ENCODE results near the gene FXYD7.

DNA sequence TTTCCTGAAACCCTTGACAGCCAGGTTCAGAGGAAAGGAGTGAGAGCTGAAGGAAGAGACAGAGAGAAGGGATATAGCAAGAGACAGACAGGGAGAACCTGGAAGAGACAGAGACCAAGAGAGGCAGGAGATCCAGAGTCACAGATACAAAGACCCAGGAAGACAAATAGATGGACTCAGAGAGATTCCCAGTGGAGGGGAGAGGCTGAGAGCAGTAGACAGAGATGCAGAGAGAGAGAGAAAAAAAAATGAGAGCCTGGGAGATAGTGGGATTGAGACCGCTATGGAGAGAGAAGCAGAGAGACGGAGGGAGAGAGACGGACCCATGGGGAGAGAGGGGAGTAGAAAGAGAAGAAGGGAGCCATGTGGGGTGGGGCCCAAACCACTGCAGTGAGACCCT is 763 bp downstream of the FXYD7 start:
- TF ChIP-seq, protein P1, sequence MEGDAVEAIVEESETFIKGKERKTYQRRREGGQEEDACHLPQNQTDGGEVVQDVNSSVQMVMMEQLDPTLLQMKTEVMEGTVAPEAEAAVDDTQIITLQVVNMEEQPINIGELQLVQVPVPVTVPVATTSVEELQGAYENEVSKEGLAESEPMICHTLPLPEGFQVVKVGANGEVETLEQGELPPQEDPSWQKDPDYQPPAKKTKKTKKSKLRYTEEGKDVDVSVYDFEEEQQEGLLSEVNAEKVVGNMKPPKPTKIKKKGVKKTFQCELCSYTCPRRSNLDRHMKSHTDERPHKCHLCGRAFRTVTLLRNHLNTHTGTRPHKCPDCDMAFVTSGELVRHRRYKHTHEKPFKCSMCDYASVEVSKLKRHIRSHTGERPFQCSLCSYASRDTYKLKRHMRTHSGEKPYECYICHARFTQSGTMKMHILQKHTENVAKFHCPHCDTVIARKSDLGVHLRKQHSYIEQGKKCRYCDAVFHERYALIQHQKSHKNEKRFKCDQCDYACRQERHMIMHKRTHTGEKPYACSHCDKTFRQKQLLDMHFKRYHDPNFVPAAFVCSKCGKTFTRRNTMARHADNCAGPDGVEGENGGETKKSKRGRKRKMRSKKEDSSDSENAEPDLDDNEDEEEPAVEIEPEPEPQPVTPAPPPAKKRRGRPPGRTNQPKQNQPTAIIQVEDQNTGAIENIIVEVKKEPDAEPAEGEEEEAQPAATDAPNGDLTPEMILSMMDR (conservative IDR thresholded peaks at IDR 0.05 in 1 of 2, IDR thresholded peaks at IDR 0.05 in 1 of 2; ENCODE audit: extremely low read depth in 1 of 2, insufficient read depth in 1 of 2, low read depth in 1 of 2, low read length in 2 of 2) = no peak
- TF ChIP-seq EZH2 (IDR thresholded peaks at IDR 0.05; ENCODE audit: borderline replicate concordance, low read length) = no peak
